HG03280 (cell line): Measurements from ENCODE around the gene SYCP1.
"Not testable (repeated sequence)": the region's sequence is repeated elsewhere in the genome, so short reads cannot be mapped to it uniquely, and the experiment has no call there.

Experiments used
- ATAC-seq: cut with Tn5 transposase; IDR thresholded peaks from one replicate; pipeline ENCODE4 v1.9.1; 2021; ENCODE audit warnings: mild to moderate bottlenecking, moderate library complexity; ENCODE audit not compliant: unreplicated experiment

Gene SYCP1

GRCh38 chr1:114976891-114977290 is 122.2 kb downstream of the SYCP1 start:
- no peak for ATAC-seq

GRCh38 chr1:114979278-114979891 is 124.7 kb downstream of the SYCP1 start:
- no peak for ATAC-seq

- no peak for ATAC-seq
Measured at GRCh38 chr1:114982251-114982650, 127.6 kb downstream of the SYCP1 start.

- ATAC-seq: no peak
Measured at GRCh38 chr1:114986286-114986685, 131.6 kb downstream of the SYCP1 start.

- no peak for ATAC-seq
Measured at GRCh38 chr1:114988095-114988494, 133.4 kb downstream of the SYCP1 start.

- no peak for ATAC-seq
Measured at GRCh38 chr1:114997510-114998289, 143.0 kb downstream of the SYCP1 start.

GRCh38 chr1:115006191-115006590 is 151.5 kb downstream of the SYCP1 start:
- no peak for ATAC-seq

GRCh38 chr1:115012006-115012405 is 157.3 kb downstream of the SYCP1 start:
- no peak for ATAC-seq

DNA sequence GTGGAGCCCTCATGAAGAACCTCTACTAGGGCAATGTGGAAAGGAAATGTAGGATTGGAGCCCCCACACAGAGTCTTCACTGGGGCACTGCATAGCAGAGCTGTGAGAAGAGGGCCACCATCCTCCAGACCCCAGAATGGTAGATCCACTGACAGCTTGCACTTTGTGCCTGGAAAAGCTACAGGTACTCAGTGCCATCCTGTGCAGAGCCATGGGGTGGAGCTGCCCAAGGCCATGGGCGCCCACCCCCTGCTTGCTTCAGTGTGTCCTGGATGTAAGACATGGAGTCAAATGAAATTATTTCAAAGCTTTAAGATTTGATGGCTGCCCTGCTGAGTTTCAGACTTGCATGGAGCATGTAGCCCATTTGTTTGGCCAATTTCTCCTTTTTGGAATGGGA is 157.8 kb downstream of the SYCP1 start:
- no peak for ATAC-seq

DNA sequence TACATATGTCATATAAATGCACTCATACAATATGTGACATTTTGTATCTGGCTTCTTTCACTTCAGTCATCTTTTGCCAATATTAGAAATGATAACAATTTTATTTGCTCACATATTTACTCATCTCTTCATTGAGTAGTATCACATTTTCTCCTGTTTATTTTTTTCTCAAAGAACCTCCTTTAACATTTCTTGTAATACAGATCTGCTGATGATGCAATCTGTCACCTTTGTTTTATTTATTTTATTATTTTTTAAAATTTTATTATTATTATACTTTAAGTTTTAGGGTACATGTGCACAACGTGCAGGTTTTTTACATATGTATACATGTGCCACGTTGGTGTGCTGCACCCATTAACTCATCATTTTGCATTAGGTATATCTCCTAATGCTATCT is 159.1 kb downstream of the SYCP1 start:
- ATAC-seq: no peak

DNA sequence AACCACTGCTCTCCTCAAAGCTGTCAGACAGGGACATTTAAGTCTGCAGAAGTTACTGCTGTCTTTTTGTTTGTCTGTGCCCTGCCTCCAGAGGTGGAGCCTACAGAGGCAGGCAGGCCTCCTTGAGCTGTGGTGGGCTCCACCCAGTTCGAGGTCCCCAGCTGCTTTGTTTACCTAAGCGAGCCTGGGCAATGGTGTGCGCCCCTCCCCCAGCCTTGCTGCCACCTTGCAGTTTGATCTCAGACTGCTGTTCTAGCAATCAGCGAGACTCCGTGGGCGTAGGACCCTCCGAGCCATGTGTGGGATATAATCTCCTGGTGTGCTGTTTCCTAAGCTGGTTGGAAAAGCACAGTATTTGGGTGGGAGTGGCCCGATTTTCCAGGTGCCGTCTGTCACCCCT is 164.9 kb downstream of the SYCP1 start:
- ATAC-seq: not testable (repeated sequence)

DNA sequence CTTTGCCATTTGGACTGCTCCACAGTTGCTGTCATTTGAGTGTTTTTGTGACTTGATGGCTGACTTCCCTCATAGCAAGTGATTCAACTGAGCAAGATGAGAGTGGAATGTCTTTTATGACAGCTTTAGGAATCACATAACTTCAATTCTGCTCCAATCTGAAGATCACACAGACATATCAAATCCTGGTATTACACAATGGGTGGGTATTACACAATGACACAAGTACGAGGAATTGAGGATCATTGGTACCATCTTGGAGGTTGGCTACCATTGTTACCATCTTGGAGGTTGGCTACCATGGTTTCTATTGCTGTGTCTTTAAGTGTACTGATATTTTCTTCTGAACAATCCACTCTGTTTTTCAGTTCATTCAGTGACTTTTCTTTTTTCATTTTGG is 166.5 kb downstream of the SYCP1 start:
- ATAC-seq: no peak

DNA sequence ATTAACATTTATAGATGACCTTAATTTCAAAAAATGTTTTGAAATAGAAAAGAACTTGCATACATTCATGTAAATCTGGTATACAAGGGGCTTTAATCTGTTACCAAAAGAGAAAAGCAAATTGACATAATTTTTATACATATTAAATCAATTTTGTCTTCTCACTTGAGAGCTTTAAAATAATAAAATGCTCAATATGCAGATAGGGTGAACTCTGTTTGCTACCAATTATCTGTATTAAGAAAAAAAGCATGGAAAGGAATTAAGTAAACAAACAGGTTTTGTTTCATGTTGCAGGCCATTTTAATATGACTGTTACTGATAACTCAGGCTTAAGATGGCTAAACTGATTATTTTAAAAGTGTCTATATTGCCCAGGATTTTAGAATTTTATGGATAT is 168.9 kb downstream of the SYCP1 start:
- no peak for ATAC-seq

DNA sequence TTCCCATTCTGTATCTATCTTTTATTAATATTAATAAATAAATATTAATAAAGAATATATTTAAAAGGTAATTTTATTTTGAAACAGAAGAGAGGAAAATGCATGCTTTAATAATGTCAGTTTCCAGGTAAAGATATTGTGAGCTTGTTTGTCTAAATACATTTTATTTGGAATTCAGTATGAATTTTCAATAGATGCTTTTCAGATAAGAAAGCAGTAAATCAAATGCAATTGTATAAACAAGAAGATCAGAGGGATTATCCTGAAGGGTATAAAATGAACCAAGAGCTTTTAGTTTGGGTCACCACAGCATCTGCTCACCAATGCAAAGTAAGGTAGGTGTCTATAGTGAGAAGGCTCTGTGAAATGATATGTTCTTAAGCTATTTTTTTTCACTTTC is 174.9 kb downstream of the SYCP1 start, which contains the start of gene TSHB:
TSS of gene TSHB (plus strand) at position 301 of the 400 bp plus-strand sequence. CDS start 3,537 bp downstream, outside the sequence.
- ATAC-seq: no peak

GRCh38 chr1:115031595-115031994 is 176.9 kb downstream of the SYCP1 start:
- ATAC-seq: no peak

DNA sequence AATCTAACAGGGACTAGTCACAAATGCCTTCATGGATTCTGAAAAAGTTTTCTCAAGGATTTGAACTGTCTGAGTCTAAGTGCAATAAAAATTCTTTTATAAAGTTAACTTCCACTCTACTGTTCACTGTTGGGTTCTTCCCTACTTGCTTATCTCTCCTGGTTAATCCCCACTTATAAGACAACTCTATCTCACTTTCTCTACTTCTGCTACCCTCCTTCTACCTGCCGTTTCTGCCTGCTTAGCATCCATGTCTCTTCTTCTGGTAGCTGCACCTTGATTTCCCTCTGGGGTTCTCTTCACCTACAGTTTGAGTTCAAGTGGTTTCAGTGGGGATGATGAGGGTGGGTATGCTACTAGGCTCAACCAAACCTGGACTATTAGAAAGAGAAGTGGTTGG is 181.0 kb downstream of the SYCP1 start:
- no peak for ATAC-seq

- ATAC-seq: no peak
Measured at GRCh38 chr1:115036814-115037507, 182.3 kb downstream of the SYCP1 start.

DNA sequence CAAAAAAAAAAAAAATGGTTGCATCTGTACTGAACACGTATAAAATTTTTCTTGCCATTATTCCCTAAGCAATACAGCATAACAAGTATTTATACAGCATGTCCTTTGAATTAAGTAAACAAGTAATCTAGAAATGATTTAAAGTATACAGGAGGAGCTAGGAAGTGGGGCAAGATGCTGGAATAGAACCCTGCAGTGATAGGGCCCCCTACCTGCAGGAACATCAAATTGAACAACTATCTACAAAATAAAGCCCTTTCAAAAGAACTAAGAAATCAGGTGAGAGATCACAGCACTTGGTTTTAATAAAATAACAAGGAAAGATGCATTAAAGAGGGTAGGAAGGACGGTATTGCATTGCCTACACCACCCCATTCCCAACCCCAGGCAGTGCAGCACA is 185.8 kb downstream of the SYCP1 start:
- ATAC-seq: no peak

- no peak for ATAC-seq
Measured at GRCh38 chr1:115041654-115042053, 187.0 kb downstream of the SYCP1 start.
